GM12878 (cell line): ENCODE data around the gene XG. TPM values are rescaled to one million over a fixed set of nuclear protein-coding genes. Genes with fewer than 3 reads are reported as not detected.

Experiments used
- CEBPB ChIP-seq, 2 experiments: fragments of 150-350 bp in 1 of 2; IDR thresholded peaks; 2 replicates each; pipeline ENCODE4 v1.6.1; 2012 to 2014; ENCODE audit warnings: low read depth in 2 of 2, low read length in 2 of 2, borderline replicate concordance in 1 of 2, inconsistent platforms in 1 of 2
- CHD4 ChIP-seq: fragments of 200-600 bp; sonication (generic); IDR thresholded peaks from 2 replicates; pipeline ENCODE4 v1.6.1; 2016; ENCODE audit warnings: mild to moderate bottlenecking
- CTCF ChIP-seq, 3 experiments: IDR thresholded peaks in 2 of 3; conservative IDR thresholded peaks in 1 of 3; 2 replicates each; pipeline ENCODE4 v1.5.1; 2011; ENCODE audit warnings: low read depth in 3 of 3, low read length in 3 of 3, mild to moderate bottlenecking in 3 of 3, control low read depth in 2 of 3, moderate library complexity in 2 of 3, inconsistent platforms in 1 of 3, mixed read lengths in 1 of 3; ENCODE audit not compliant: control insufficient read depth in 2 of 3, insufficient read depth in 1 of 3; ENCODE audit errors: extremely low read depth in 1 of 3
- DPF2 ChIP-seq: fragments of 450-650 bp; IDR thresholded peaks from 2 replicates; pipeline ENCODE4 v1.6.1; 2017; ENCODE audit warnings: mild to moderate bottlenecking
- E2F4 ChIP-seq: IDR thresholded peaks from 2 replicates; pipeline ENCODE4 v1.6.1; 2012; ENCODE audit warnings: low read depth, low read length, improper control_type of control experiment
- E2F8 ChIP-seq: fragments of 450-650 bp; IDR thresholded peaks from 2 replicates; pipeline ENCODE4 v1.6.1; 2018; ENCODE audit warnings: mild to moderate bottlenecking, low read depth, moderate library complexity; ENCODE audit not compliant: partially characterized antibody
- E4F1 ChIP-seq: fragments of 450-650 bp; IDR thresholded peaks from 2 replicates; pipeline ENCODE4 v1.6.1; 2018; ENCODE audit warnings: borderline replicate concordance, mild to moderate bottlenecking; ENCODE audit not compliant: partially characterized antibody
- HSF1 ChIP-seq: fragments of 150-350 bp; IDR thresholded peaks from 2 replicates; pipeline ENCODE4 v1.6.1; 2014; ENCODE audit warnings: mild to moderate bottlenecking, low read depth, low read length
- LARP7 ChIP-seq: fragments of 450-650 bp; IDR thresholded peaks from 2 replicates; pipeline ENCODE4 v1.6.1; 2017; ENCODE audit warnings: mild to moderate bottlenecking
- NFIC ChIP-seq: IDR thresholded peaks from 2 replicates; pipeline ENCODE4 v1.6.1; 2012; ENCODE audit warnings: low read depth, mild to moderate bottlenecking, inconsistent platforms, low read length, moderate library complexity
- NFYA ChIP-seq: IDR thresholded peaks from 2 replicates; pipeline ENCODE4 v1.6.1; 2011; ENCODE audit warnings: low read depth, mild to moderate bottlenecking, low read length, improper control_type of control experiment, borderline replicate concordance
- NR2F1 ChIP-seq: fragments of 450-650 bp; conservative IDR thresholded peaks from 2 replicates; pipeline ENCODE4 v1.6.1; 2017; ENCODE audit warnings: mild to moderate bottlenecking
- POLR2A ChIP-seq: IDR thresholded peaks from 2 replicates; pipeline ENCODE4 v1.6.1; 2011; ENCODE audit warnings: low read depth, mild to moderate bottlenecking, low read length
- RAD21 ChIP-seq: IDR thresholded peaks from 2 replicates; pipeline ENCODE4 v1.6.1; 2011; ENCODE audit warnings: mild to moderate bottlenecking, low read depth, low read length, moderate library complexity; ENCODE audit not compliant: insufficient read depth
- RCOR1 ChIP-seq: conservative IDR thresholded peaks from 2 replicates; pipeline ENCODE4 v1.6.1; 2012; ENCODE audit warnings: low read depth, low read length, improper control_type of control experiment
- RELA ChIP-seq: fragments of 450-650 bp; IDR thresholded peaks from 2 replicates; pipeline ENCODE4 v1.8.0; 2014; ENCODE audit warnings: borderline replicate concordance; ENCODE audit not compliant: partially characterized antibody
- SREBF2 ChIP-seq: IDR thresholded peaks from 2 replicates; pipeline ENCODE4 v1.6.1; 2012; ENCODE audit warnings: mild to moderate bottlenecking, low read length
- USF2 ChIP-seq: IDR thresholded peaks from 2 replicates; pipeline ENCODE4 v1.6.1; 2011; ENCODE audit warnings: low read depth, low read length, improper control_type of control experiment, borderline replicate concordance
- ZNF24 ChIP-seq: fragments of 450-650 bp; IDR thresholded peaks from 2 replicates; pipeline ENCODE4 v1.6.1; 2017; ENCODE audit warnings: antibody characterized with exemption, mild to moderate bottlenecking
- polyA plus RNA-seq, 11 experiments: library from polyadenylated mRNA; depleted of rRNA in 4 of 11; unstranded in 6 of 11; stranded (reverse) in 5 of 11; fragments of >200 nt; fragmentation: Nextera tagmentation in 4 of 11; fragmentation: Illumina TruSeq in 1 of 11; extraction: Ambion mirVana in 4 of 11; extraction: Trizol in 1 of 11; gene quantifications; 1 replicate in 1 of 11; 2 replicates in 10 of 11; pipeline versions ENCODE4 v1.2.1 to v1.2.3, GENCODE V29; 2011 to 2016; ENCODE audit warnings: inconsistent platforms in 2 of 11, missing spikeins in 2 of 11, low read depth in 1 of 11
- total RNA-seq, 4 experiments: library from RNA; depleted of rRNA in 3 of 4; stranded (reverse); fragments of >200 nt in 3 of 4; fragmentation: Illumina TruSeq in 1 of 4; extraction: Trizol in 1 of 4; gene quantifications; 2 replicates each; pipeline versions ENCODE4 v1.2.1 to v1.2.3, GENCODE V29; 2013 to 2021

XG gene
- total and polyA plus RNA-seq, 10 of the 15 experiments (the other 5 are each of a cell fraction or from before 2014, with no cell fraction given), result not detected

GRCh38 chrX:2707334-2707760, 44.5 kb upstream of the XG start (continued):
- TF ChIP-seq SREBF2, result no peak
- no peak for TF ChIP-seq RCOR1
- TF ChIP-seq ZNF24, result 0 out of 2 replicates have a peak, but pooled peaks have one; percentile 31
- TF ChIP-seq RELA, result no peak
- no peak for TF ChIP-seq NFYA
- TF ChIP-seq E2F4, result no peak
- peak; percentile 34 for TF ChIP-seq E2F8
- peak; percentile 29; the same call in 1 of the 2 replicates for TF ChIP-seq NFIC
- peak in 2 of 3 experiments; percentile 3 to 38; a peak in 1 of 6 replicates for TF ChIP-seq CTCF (IDR thresholded peaks at IDR 0.05 in 2 of 3, conservative IDR thresholded peaks at IDR 0.05 in 1 of 3; ENCODE audit: control insufficient read depth in 2 of 3, extremely low read depth in 1 of 3, insufficient read depth in 1 of 3, low read depth in 3 of 3, low read length in 3 of 3)
- TF ChIP-seq HSF1, result no peak
- TF ChIP-seq E4F1, result no peak
- TF ChIP-seq POLR2A, result no peak
- TF ChIP-seq CEBPB (IDR thresholded peaks at IDR 0.05; ENCODE audit: borderline replicate concordance in 1 of 2, low read depth in 2 of 2, low read length in 2 of 2), result no peak
- TF ChIP-seq DPF2, result no peak
- TF ChIP-seq LARP7, result no peak
- no peak; the same call in 1 of the 2 replicates for TF ChIP-seq RAD21
- peak; percentile 5; the same call in 1 of the 2 replicates for TF ChIP-seq USF2
- TF ChIP-seq NR2F1, result no peak
- no peak for TF ChIP-seq CHD4
